ENCODE data around the gene ZNF785. TPM values are rescaled to one million over a fixed set of nuclear protein-coding genes. Genes with fewer than 3 reads are reported as not detected.
A peak's percentile ranks its signal among the peaks of the same experiment; 100 is the strongest.

ZNF785 gene
- total and polyA plus RNA-seq, 2 of the 13 experiments (the other 11 are each of a cell fraction or from before 2014, with no cell fraction given) = 0.01 TPM; not detected in 1

- TF ChIP-seq BHLHE40 (IDR thresholded peaks at IDR 0.05; ENCODE audit: low read length) = 0 out of 2 replicates have a peak, but pooled peaks have one; percentile 30
- TF ChIP-seq KLF16 (CRISPR knock-in tag; IDR thresholded peaks at IDR 0.05) = peak in 1 of 2 experiments; percentile 89; a peak in 1 of 4 replicates
- peak; percentile 69 for TF ChIP-seq KMT2A (CRISPR knock-in tag; IDR thresholded peaks at IDR 0.05)
- peak; percentile 82 for TF ChIP-seq PHF20 (CRISPR knock-in tag; IDR thresholded peaks at IDR 0.05)
- TF ChIP-seq KLF15 (CRISPR knock-in tag; IDR thresholded peaks at IDR 0.05; ENCODE audit: borderline replicate concordance) = peak; percentile 83
- peak; percentile 44; the same call in 1 of the 2 replicates for TF ChIP-seq SIX1 (CRISPR knock-in tag; IDR thresholded peaks at IDR 0.05; ENCODE audit: borderline replicate concordance)
- TF ChIP-seq, protein P1, sequence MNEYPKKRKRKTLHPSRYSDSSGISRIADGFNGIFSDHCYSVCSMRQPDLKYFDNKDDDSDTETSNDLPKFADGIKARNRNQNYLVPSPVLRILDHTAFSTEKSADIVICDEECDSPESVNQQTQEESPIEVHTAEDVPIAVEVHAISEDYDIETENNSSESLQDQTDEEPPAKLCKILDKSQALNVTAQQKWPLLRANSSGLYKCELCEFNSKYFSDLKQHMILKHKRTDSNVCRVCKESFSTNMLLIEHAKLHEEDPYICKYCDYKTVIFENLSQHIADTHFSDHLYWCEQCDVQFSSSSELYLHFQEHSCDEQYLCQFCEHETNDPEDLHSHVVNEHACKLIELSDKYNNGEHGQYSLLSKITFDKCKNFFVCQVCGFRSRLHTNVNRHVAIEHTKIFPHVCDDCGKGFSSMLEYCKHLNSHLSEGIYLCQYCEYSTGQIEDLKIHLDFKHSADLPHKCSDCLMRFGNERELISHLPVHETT (CRISPR knock-in tag; conservative IDR thresholded peaks at IDR 0.05) = peak; percentile 94
- TF ChIP-seq AGO1 (IDR thresholded peaks at IDR 0.05; ENCODE audit: low read depth, low read length, poor library complexity, severe bottlenecking) = peak; percentile 44
- no peak; the same call in 1 of the 2 replicates for TF ChIP-seq RORA (CRISPR knock-in tag; IDR thresholded peaks at IDR 0.05)
- TF ChIP-seq DPF2 (CRISPR knock-in tag; IDR thresholded peaks at IDR 0.05; ENCODE audit: borderline replicate concordance, low read depth) = no peak
- no peak for TF ChIP-seq ZNF256 (CRISPR knock-in tag; conservative IDR thresholded peaks at IDR 0.05)
- TF ChIP-seq SAP130 (CRISPR knock-in tag; IDR thresholded peaks at IDR 0.05; ENCODE audit: low read depth) = peak; percentile 94
- TF ChIP-seq FOXK1 (CRISPR knock-in tag; IDR thresholded peaks at IDR 0.05; ENCODE audit: borderline replicate concordance, low read depth) = peak; percentile 70; the same call in 1 of the 2 replicates
- TF ChIP-seq NR2F1 (CRISPR knock-in tag; IDR thresholded peaks at IDR 0.05) = peak; percentile 62 to 91
- peak; percentile 71; the same call in 1 of the 2 replicates for TF ChIP-seq TGIF2 (CRISPR knock-in tag; IDR thresholded peaks at IDR 0.05)
- no peak for TF ChIP-seq SOX13 (IDR thresholded peaks at IDR 0.05)
- peak in 1 of 2 experiments; percentile 68; a peak in 2 of 4 replicates for TF ChIP-seq SOX13 (CRISPR knock-in tag; conservative IDR thresholded peaks at IDR 0.05 in 1 of 2, IDR thresholded peaks at IDR 0.05 in 1 of 2)
- no peak for TF ChIP-seq MYNN (CRISPR knock-in tag; IDR thresholded peaks at IDR 0.05; ENCODE audit: low read depth)
- TF ChIP-seq ZNF225 (CRISPR knock-in tag; IDR thresholded peaks at IDR 0.05) = peak; percentile 86
- TF ChIP-seq RFXAP (CRISPR knock-in tag; IDR thresholded peaks at IDR 0.05; ENCODE audit: borderline replicate concordance) = 0 out of 2 replicates have a peak, but pooled peaks have one; percentile 73
- no peak for TF ChIP-seq SYNCRIP (IDR thresholded peaks at IDR 0.05; ENCODE audit: insufficient read depth, low read depth, low read length)
- peak; percentile 35 for TF ChIP-seq PTBP1 (IDR thresholded peaks at IDR 0.05; ENCODE audit: low read depth, low read length, poor library complexity, severe bottlenecking)
- TF ChIP-seq, protein P2, sequence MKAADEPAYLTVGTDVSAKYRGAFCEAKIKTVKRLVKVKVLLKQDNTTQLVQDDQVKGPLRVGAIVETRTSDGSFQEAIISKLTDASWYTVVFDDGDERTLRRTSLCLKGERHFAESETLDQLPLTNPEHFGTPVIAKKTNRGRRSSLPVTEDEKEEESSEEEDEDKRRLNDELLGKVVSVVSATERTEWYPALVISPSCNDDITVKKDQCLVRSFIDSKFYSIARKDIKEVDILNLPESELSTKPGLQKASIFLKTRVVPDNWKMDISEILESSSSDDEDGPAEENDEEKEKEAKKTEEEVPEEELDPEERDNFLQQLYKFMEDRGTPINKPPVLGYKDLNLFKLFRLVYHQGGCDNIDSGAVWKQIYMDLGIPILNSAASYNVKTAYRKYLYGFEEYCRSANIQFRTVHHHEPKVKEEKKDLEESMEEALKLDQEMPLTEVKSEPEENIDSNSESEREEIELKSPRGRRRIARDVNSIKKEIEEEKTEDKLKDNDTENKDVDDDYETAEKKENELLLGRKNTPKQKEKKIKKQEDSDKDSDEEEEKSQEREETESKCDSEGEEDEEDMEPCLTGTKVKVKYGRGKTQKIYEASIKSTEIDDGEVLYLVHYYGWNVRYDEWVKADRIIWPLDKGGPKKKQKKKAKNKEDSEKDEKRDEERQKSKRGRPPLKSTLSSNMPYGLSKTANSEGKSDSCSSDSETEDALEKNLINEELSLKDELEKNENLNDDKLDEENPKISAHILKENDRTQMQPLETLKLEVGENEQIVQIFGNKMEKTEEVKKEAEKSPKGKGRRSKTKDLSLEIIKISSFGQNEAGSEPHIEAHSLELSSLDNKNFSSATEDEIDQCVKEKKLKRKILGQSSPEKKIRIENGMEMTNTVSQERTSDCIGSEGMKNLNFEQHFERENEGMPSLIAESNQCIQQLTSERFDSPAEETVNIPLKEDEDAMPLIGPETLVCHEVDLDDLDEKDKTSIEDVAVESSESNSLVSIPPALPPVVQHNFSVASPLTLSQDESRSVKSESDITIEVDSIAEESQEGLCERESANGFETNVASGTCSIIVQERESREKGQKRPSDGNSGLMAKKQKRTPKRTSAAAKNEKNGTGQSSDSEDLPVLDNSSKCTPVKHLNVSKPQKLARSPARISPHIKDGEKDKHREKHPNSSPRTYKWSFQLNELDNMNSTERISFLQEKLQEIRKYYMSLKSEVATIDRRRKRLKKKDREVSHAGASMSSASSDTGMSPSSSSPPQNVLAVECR (CRISPR knock-in tag; IDR thresholded peaks at IDR 0.05; ENCODE audit: borderline replicate concordance) = peak; percentile 95
- TF ChIP-seq SRSF1 (optimal IDR thresholded peaks at IDR 0.05; ENCODE audit: low read depth, low read length) = no peak
Observed at GRCh38 chr16:30557957-30558788, 27.3 kb downstream of the ZNF785 start, which contains the start of gene ZNF764 (continued).
